HEK293 (cell line): ENCODE measurements around the gene MARCHF5.
A peak's percentile ranks its signal among the peaks of the same experiment; 100 is the strongest.

Experiments
- CTCF ChIA-PET: fragments of 350-600 bp; formaldehyde crosslinking; extraction: SDS; loops from one replicate; lab custom pipeline; 2021; ENCODE audit warnings: antibody characterized with exemption; lab: Yijun Ruan, JAX
- POLR2A ChIA-PET: fragments of 300-600 bp; formaldehyde crosslinking; extraction: SDS; loops from one replicate; lab custom pipeline; 2020; ENCODE audit warnings: antibody characterized with exemption, inconsistent platforms; lab: Yijun Ruan, JAX
- H3K27ac ChIP-seq: fragments of 200-500 bp; sonication (Bioruptor generic); 2 replicates; pipeline ENCODE4 v1.5.1; 2014; ENCODE audit warnings: low read depth, low read length, control low read depth, inconsistent platforms; ENCODE audit errors: extremely low read depth
- H3K36me3 ChIP-seq, 2 experiments: fragments of 200-500 bp in 1 of 2; sonication (Bioruptor generic) in 1 of 2; 1 replicate in 1 of 2; 2 replicates in 1 of 2; pipeline ENCODE4 v1.5.1; 2014 to 2017; ENCODE audit warnings: inconsistent platforms in 2 of 2, low read length in 2 of 2; ENCODE audit not compliant: control insufficient read depth in 2 of 2, insufficient read depth in 1 of 2
- H3K4me1 ChIP-seq: fragments of 200-500 bp; sonication (Bioruptor generic); 2 replicates; pipeline ENCODE4 v1.5.1; 2014; ENCODE audit warnings: mild to moderate bottlenecking, low read length, inconsistent platforms; ENCODE audit not compliant: control insufficient read depth, insufficient read depth
- H3K4me3 ChIP-seq: 2 replicates; pipeline ENCODE4 v1.5.1; 2011; ENCODE audit warnings: low read depth, mild to moderate bottlenecking, control low read depth, low read length, moderate library complexity
- H3K9me3 ChIP-seq: fragments of 200-500 bp; sonication (Bioruptor generic); 2 replicates; pipeline ENCODE4 v1.5.1; 2014; ENCODE audit warnings: low read depth, low read length, inconsistent platforms; ENCODE audit not compliant: control insufficient read depth, insufficient read depth
- EGR2 ChIP-seq: fragments of 450-650 bp; formaldehyde crosslinking; IDR thresholded peaks from 2 replicates; pipeline ENCODE4 v1.5.1; 2016; ENCODE audit warnings: low read depth, missing biosample characterization, missing genetic modification characterization
- HOXA7 ChIP-seq: sonication (generic); formaldehyde crosslinking; IDR thresholded peaks from 2 replicates; pipeline ENCODE4 v1.8.1; 2022; ENCODE audit warnings: missing genetic modification reagents, borderline replicate concordance
- KLF16 ChIP-seq: fragments of 450-650 bp; formaldehyde crosslinking; IDR thresholded peaks from 2 replicates; pipeline ENCODE4 v1.5.1; 2017; ENCODE audit warnings: missing biosample characterization, missing genetic modification characterization
- OVOL3 ChIP-seq: fragments of 450-650 bp; formaldehyde crosslinking; IDR thresholded peaks from 2 replicates; pipeline ENCODE4 v1.5.1; 2016; ENCODE audit warnings: missing biosample characterization, missing genetic modification characterization
- SCRT1 ChIP-seq: fragments of 450-650 bp; formaldehyde crosslinking; IDR thresholded peaks from 2 replicates; pipeline ENCODE4 v1.5.1; 2016; ENCODE audit warnings: missing biosample characterization, missing genetic modification characterization, borderline replicate concordance
- TCF7L2 ChIP-seq: IDR thresholded peaks from 2 replicates; pipeline ENCODE4 v1.6.1; 2011; ENCODE audit warnings: low read depth, mild to moderate bottlenecking, inconsistent platforms, low read length, moderate library complexity, borderline replicate concordance
- YY1 ChIP-seq: fragments of 450-650 bp; formaldehyde crosslinking; IDR thresholded peaks from 2 replicates; pipeline ENCODE4 v1.5.1; 2018; ENCODE audit warnings: missing biosample characterization, missing genetic modification characterization
- ZFHX2 ChIP-seq: fragments of 450-650 bp; formaldehyde crosslinking; conservative IDR thresholded peaks from 2 replicates; pipeline ENCODE4 v1.5.1; 2016; ENCODE audit warnings: missing biosample characterization, missing genetic modification characterization
- ZNF112 ChIP-seq: fragments of 450-650 bp; formaldehyde crosslinking; IDR thresholded peaks from 2 replicates; pipeline ENCODE4 v1.5.0; 2017; ENCODE audit warnings: missing biosample characterization, missing genetic modification characterization
- ZNF175 ChIP-seq: fragments of 450-650 bp; formaldehyde crosslinking; IDR thresholded peaks from 2 replicates; pipeline ENCODE4 v1.5.1; 2016; ENCODE audit warnings: missing biosample characterization, missing genetic modification characterization
- ZNF202 ChIP-seq: fragments of 450-650 bp; formaldehyde crosslinking; IDR thresholded peaks from 2 replicates; pipeline ENCODE4 v1.5.1; 2016; ENCODE audit warnings: missing biosample characterization, missing genetic modification characterization, borderline replicate concordance
- ZNF324 ChIP-seq: fragments of 450-650 bp; formaldehyde crosslinking; IDR thresholded peaks from 2 replicates; pipeline ENCODE4 v1.5.1; 2016; ENCODE audit warnings: missing biosample characterization, missing genetic modification characterization
- ZNF354C ChIP-seq: fragments of 450-650 bp; formaldehyde crosslinking; IDR thresholded peaks from 2 replicates; pipeline ENCODE4 v1.5.1; 2016; ENCODE audit warnings: missing biosample characterization, missing genetic modification characterization, low read depth, borderline replicate concordance
- ZNF366 ChIP-seq: fragments of 450-650 bp; formaldehyde crosslinking; conservative IDR thresholded peaks from 2 replicates; pipeline ENCODE4 v1.5.1; 2016; ENCODE audit warnings: missing biosample characterization, missing genetic modification characterization
- ZNF394 ChIP-seq: fragments of 450-650 bp; formaldehyde crosslinking; IDR thresholded peaks from 2 replicates; pipeline ENCODE4 v1.5.1; 2016; ENCODE audit warnings: missing biosample characterization, missing genetic modification characterization, mild to moderate bottlenecking, moderate library complexity, borderline replicate concordance
- ZNF501 ChIP-seq: fragments of 450-650 bp; formaldehyde crosslinking; IDR thresholded peaks from 2 replicates; pipeline ENCODE4 v1.5.1; 2016; ENCODE audit warnings: missing biosample characterization, missing genetic modification characterization
- ZNF521 ChIP-seq: fragments of 450-650 bp; formaldehyde crosslinking; IDR thresholded peaks from 2 replicates; pipeline ENCODE4 v1.5.1; 2017; ENCODE audit warnings: missing biosample characterization, mild to moderate bottlenecking, missing genetic modification characterization
- ZNF560 ChIP-seq: fragments of 450-650 bp; formaldehyde crosslinking; IDR thresholded peaks from 2 replicates; pipeline ENCODE4 v1.5.1; 2017; ENCODE audit warnings: missing biosample characterization, missing genetic modification characterization, borderline replicate concordance
- ZNF585B ChIP-seq: fragments of 450-650 bp; formaldehyde crosslinking; IDR thresholded peaks from 2 replicates; pipeline ENCODE4 v1.5.1; 2016; ENCODE audit warnings: missing biosample characterization, missing genetic modification characterization
- ZNF600 ChIP-seq: fragments of 450-650 bp; formaldehyde crosslinking; IDR thresholded peaks from 2 replicates; pipeline ENCODE4 v1.5.1; 2016; ENCODE audit warnings: missing biosample characterization, missing genetic modification characterization
- ZNF621 ChIP-seq: fragments of 450-650 bp; formaldehyde crosslinking; IDR thresholded peaks from 2 replicates; pipeline ENCODE4 v1.5.1; 2017; ENCODE audit warnings: missing biosample characterization, missing genetic modification characterization
- ZNF707 ChIP-seq: fragments of 450-650 bp; formaldehyde crosslinking; IDR thresholded peaks from 2 replicates; pipeline ENCODE4 v1.5.1; 2016; ENCODE audit warnings: missing biosample characterization, missing genetic modification characterization
- ZNF785 ChIP-seq: fragments of 450-650 bp; formaldehyde crosslinking; IDR thresholded peaks from 2 replicates; pipeline ENCODE4 v1.5.1; 2016; ENCODE audit warnings: missing biosample characterization, missing genetic modification characterization
- ZNF830 ChIP-seq: fragments of 450-650 bp; IDR thresholded peaks from 2 replicates; pipeline ENCODE4 v1.5.0; 2018; ENCODE audit warnings: missing biosample characterization, missing genetic modification characterization, low read depth, mild to moderate bottlenecking, moderate library complexity
- ZNF837 ChIP-seq: fragments of 450-650 bp; formaldehyde crosslinking; IDR thresholded peaks from 2 replicates; pipeline ENCODE4 v1.5.1; 2016; ENCODE audit warnings: missing biosample characterization, missing genetic modification characterization
- ZSCAN23 ChIP-seq: fragments of 450-650 bp; formaldehyde crosslinking; IDR thresholded peaks from 2 replicates; pipeline ENCODE4 v1.5.1; 2016; ENCODE audit warnings: missing biosample characterization, missing genetic modification characterization
- TF ChIP-seq, protein P1 (sequence below): fragments of 450-650 bp; formaldehyde crosslinking; IDR thresholded peaks from 2 replicates; pipeline ENCODE4 v1.5.1; 2017; ENCODE audit warnings: missing biosample characterization, missing genetic modification characterization
- TF ChIP-seq, protein P2 (sequence below): fragments of 450-650 bp; formaldehyde crosslinking; IDR thresholded peaks from 2 replicates; pipeline ENCODE4 v1.5.1; 2016; ENCODE audit warnings: missing biosample characterization, missing genetic modification characterization, borderline replicate concordance
- TF ChIP-seq, protein P3 (sequence below): fragments of 450-650 bp; formaldehyde crosslinking; IDR thresholded peaks from 2 replicates; pipeline ENCODE4 v1.5.1; 2017; ENCODE audit warnings: missing biosample characterization, mild to moderate bottlenecking, missing genetic modification characterization, moderate library complexity
- TF ChIP-seq, protein P4 (sequence below): fragments of 450-650 bp; formaldehyde crosslinking; conservative IDR thresholded peaks from 2 replicates; pipeline ENCODE4 v1.5.1; 2016; ENCODE audit warnings: low read depth, missing biosample characterization, missing genetic modification characterization

MARCHF5 gene

DNA sequence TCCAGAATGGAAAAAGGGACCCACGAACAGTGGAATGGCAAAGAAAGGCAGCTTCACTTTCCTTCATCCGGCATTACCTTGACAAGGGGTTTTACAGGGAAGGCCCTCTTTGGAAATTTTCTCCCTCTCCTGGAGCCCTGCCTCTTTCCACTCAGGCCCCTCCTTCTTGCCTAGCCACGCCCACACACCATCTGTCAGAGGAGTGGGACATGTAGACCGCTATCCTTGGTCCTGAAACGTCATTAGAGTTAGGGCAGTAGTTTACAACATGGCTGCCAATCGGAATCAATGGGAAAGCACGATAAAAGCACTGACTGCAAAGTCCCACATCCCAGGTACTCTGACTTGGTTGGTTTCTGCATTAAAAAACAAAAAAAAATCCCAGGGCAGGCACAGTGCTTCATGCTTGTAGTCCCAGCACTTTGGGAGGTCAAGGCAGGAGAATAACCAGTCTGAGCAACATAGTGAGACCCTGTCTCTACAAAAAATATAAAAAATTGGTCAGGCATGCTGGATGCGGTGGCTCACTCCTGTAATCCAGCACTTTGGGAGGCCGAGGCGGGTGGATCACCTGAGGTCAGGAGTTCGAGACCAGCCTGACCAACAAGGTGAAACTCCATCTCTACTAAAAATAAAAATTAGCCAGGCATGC, 96.4 kb downstream of the MARCHF5 start:
- ChIA-PET POLR2A (no interaction called here), CTCF (no interaction called here)
- no peaks in the 10 kb centered on the region for H3K36me3 ChIP-seq
- no peaks in the 10 kb centered on the region for H3K9me3 ChIP-seq
- no peaks in the 10 kb centered on the region for H3K4me1 ChIP-seq
- H3K27ac ChIP-seq: no peak overlapping the region
- no peak overlapping the region for H3K4me3 ChIP-seq
- TF ChIP-seq ZNF600 (tag by site-specific recombination) (no peak), ZFHX2 (tag by site-specific recombination) (peak; percentile 52), KLF16 (tag by site-specific recombination) (no peak), YY1 (tag by site-specific recombination) (peak; percentile 63; the same call in 1 of the 2 replicates), ZNF560 (tag by site-specific recombination) (no peak), HOXA7 (CRISPR knock-in tag) (no peak), ZNF202 (no peak), ZNF785 (tag by site-specific recombination) (no peak), ZNF366 (tag by site-specific recombination) (no peak), ZSCAN23 (no peak), ZNF621 (no peak), ZNF394 (tag by site-specific recombination) (no peak), ZNF501 (no peak), ZNF707 (tag by site-specific recombination) (no peak), OVOL3 (tag by site-specific recombination) (no peak), EGR2 (tag by site-specific recombination) (0 out of 2 replicates have a peak, but pooled peaks have one; percentile 11), ZNF112 (no peak), ZNF837 (tag by site-specific recombination) (no peak), SCRT1 (tag by site-specific recombination) (no peak), ZNF585B (tag by site-specific recombination) (no peak), ZNF354C (tag by site-specific recombination) (no peak), TCF7L2 (no peak), ZNF175 (no peak), ZNF521 (tag by site-specific recombination) (no peak), ZNF324 (no peak), ZNF830 (tag by site-specific recombination) (no peak)
- TF ChIP-seq, protein P1, sequence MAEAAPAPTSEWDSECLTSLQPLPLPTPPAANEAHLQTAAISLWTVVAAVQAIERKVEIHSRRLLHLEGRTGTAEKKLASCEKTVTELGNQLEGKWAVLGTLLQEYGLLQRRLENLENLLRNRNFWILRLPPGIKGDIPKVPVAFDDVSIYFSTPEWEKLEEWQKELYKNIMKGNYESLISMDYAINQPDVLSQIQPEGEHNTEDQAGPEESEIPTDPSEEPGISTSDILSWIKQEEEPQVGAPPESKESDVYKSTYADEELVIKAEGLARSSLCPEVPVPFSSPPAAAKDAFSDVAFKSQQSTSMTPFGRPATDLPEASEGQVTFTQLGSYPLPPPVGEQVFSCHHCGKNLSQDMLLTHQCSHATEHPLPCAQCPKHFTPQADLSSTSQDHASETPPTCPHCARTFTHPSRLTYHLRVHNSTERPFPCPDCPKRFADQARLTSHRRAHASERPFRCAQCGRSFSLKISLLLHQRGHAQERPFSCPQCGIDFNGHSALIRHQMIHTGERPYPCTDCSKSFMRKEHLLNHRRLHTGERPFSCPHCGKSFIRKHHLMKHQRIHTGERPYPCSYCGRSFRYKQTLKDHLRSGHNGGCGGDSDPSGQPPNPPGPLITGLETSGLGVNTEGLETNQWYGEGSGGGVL (tag by site-specific recombination): no peak
- TF ChIP-seq, protein P2, sequence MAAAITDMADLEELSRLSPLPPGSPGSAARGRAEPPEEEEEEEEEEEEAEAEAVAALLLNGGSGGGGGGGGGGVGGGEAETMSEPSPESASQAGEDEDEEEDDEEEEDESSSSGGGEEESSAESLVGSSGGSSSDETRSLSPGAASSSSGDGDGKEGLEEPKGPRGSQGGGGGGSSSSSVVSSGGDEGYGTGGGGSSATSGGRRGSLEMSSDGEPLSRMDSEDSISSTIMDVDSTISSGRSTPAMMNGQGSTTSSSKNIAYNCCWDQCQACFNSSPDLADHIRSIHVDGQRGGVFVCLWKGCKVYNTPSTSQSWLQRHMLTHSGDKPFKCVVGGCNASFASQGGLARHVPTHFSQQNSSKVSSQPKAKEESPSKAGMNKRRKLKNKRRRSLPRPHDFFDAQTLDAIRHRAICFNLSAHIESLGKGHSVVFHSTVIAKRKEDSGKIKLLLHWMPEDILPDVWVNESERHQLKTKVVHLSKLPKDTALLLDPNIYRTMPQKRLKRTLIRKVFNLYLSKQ (tag by site-specific recombination): no peak
- TF ChIP-seq, protein P3, sequence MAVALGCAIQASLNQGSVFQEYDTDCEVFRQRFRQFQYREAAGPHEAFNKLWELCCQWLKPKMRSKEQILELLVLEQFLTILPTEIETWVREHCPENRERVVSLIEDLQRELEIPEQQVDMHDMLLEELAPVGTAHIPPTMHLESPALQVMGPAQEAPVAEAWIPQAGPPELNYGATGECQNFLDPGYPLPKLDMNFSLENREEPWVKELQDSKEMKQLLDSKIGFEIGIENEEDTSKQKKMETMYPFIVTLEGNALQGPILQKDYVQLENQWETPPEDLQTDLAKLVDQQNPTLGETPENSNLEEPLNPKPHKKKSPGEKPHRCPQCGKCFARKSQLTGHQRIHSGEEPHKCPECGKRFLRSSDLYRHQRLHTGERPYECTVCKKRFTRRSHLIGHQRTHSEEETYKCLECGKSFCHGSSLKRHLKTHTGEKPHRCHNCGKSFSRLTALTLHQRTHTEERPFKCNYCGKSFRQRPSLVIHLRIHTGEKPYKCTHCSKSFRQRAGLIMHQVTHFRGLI: no peak
- TF ChIP-seq, protein P4, sequence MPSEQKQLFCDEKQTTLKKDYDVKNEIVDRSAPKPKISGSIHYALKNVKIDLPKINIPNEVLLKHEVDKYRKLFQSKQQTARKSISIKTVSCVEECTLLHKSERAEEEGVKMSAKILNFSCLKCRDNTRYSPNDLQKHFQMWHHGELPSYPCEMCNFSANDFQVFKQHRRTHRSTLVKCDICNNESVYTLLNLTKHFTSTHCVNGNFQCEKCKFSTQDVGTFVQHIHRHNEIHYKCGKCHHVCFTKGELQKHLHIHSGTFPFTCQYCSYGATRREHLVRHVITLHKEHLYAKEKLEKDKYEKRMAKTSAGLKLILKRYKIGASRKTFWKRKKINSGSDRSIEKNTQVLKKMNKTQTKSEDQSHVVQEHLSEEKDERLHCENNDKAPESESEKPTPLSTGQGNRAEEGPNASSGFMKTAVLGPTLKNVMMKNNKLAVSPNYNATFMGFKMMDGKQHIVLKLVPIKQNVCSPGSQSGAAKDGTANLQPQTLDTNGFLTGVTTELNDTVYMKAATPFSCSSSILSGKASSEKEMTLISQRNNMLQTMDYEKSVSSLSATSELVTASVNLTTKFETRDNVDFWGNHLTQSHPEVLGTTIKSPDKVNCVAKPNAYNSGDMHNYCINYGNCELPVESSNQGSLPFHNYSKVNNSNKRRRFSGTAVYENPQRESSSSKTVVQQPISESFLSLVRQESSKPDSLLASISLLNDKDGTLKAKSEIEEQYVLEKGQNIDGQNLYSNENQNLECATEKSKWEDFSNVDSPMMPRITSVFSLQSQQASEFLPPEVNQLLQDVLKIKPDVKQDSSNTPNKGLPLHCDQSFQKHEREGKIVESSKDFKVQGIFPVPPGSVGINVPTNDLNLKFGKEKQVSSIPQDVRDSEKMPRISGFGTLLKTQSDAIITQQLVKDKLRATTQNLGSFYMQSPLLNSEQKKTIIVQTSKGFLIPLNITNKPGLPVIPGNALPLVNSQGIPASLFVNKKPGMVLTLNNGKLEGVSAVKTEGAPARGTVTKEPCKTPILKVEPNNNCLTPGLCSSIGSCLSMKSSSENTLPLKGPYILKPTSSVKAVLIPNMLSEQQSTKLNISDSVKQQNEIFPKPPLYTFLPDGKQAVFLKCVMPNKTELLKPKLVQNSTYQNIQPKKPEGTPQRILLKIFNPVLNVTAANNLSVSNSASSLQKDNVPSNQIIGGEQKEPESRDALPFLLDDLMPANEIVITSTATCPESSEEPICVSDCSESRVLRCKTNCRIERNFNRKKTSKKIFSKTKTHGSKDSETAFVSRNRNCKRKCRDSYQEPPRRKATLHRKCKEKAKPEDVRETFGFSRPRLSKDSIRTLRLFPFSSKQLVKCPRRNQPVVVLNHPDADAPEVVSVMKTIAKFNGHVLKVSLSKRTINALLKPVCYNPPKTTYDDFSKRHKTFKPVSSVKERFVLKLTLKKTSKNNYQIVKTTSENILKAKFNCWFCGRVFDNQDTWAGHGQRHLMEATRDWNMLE (tag by site-specific recombination): no peak
